Activated CD8-positive, alpha-beta T cell treated with anti-CD3 and anti-CD28 coated beads for 36 hours (primary cell): ENCODE measurements around the gene FAM120A. TPM values are rescaled to one million over a fixed set of nuclear protein-coding genes. Genes with fewer than 3 reads are reported as not detected.
A peak's percentile ranks its signal among the peaks of the same experiment; 100 is the strongest.

Experiments used
- ATAC-seq: fragments of 200-7000 bp; cut with Tn5 transposase; one replicate; pipeline ENCODE4 v1.10.0; 2021; ENCODE audit warnings: mild to moderate bottlenecking, moderate library complexity
- CTCF ChIA-PET: fragments of 350-600 bp; sonication (Branson Sonifier 250); formaldehyde crosslinking; loops from one replicate; lab custom pipeline; 2021; ENCODE audit warnings: antibody characterized with exemption; lab: Charles Lee
- POLR2A ChIA-PET: fragments of 350-600 bp; sonication (Branson Sonifier 250); formaldehyde crosslinking; loops from one replicate; lab custom pipeline; 2021; ENCODE audit warnings: antibody characterized with exemption; lab: Charles Lee
- DNase-seq: peaks from one replicate; pipeline ENCODE4 v3.0.0-alpha.2; 2020
- H3K27ac Mint-ChIP-seq: one replicate; pipeline ENCODE4 v1.8.0; 2021; ENCODE audit warnings: mild to moderate bottlenecking, mixed read lengths
- H3K27me3 Mint-ChIP-seq: one replicate; pipeline ENCODE4 v1.8.0; 2021; ENCODE audit warnings: mixed read lengths
- H3K36me3 Mint-ChIP-seq: one replicate; pipeline ENCODE4 v1.8.0; 2021; ENCODE audit warnings: low read depth, mixed read lengths
- H3K4me1 Mint-ChIP-seq: one replicate; pipeline ENCODE4 v1.8.0; 2021; ENCODE audit warnings: low read depth, mixed read lengths
- H3K4me3 Mint-ChIP-seq: one replicate; pipeline ENCODE4 v1.8.0; 2021; ENCODE audit warnings: mild to moderate bottlenecking, moderate library complexity, mixed read lengths
- H3K9me3 Mint-ChIP-seq: one replicate; pipeline ENCODE4 v1.8.0; 2021; ENCODE audit warnings: mixed read lengths
- CTCF ChIP-seq: fragments of 200-600 bp; IDR thresholded peaks from one replicate; pipeline ENCODE4 v1.8.0; 2022; ENCODE audit warnings: antibody characterized with exemption, mild to moderate bottlenecking
- intact Hi-C: fragments of 100-400 bp; cut with micrococcal nuclease; formaldehyde crosslinking; loops from one replicate; pipeline ENCODE4 v1.10.0; 2022
- total RNA-seq, 2 experiments: library from RNA; stranded (reverse); gene quantifications; one replicate each; pipeline ENCODE4 v1.2.3, GENCODE V29; 2021

The FAM120A gene
- total RNA-seq, 2 experiments from 2014 or later: 121 to 125 TPM

DNA sequence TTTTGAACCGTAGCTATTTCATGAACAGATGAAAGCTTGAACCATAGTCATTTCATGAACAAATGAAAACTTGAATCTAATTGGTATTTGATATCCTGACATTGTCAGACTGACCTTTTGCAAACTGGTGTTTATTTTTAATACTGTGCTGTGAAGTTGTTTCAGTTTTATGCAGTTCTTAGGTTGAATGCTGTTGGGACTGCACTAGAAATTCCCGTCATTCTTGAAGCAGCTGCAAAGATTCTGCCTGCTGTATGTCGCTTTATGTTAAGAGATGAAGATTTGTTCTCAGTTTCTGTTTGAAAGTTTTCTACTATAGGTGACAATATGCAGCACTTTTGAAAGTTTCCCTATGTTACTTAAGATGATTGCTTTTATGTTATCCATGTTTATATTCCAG, 24.4 kb downstream of the FAM120A start:
- intact Hi-C loops: no loop called here
- Mint-ChIP-seq H3K4me3 (no peak overlapping the region), H3K27me3 (no peaks in the 10 kb centered on the region), H3K27ac (peak overlapping the region; percentile 68), H3K9me3 (no peaks in the 10 kb centered on the region), H3K36me3 (peaks cover 51% of the 10 kb centered on the region), H3K4me1 (peaks cover 36% of the 10 kb centered on the region)
- ChIA-PET POLR2A (interaction anchor here (1.2 to 1.5 kb wide), 2 partner anchors 12 to 22 kb away, joined by 4 read pairs; no protein-coding TSS in a partner anchor), CTCF (interaction anchor here (0.6 to 1.5 kb wide), 2 partner anchors 8 to 322 kb away, joined by 3 read pairs; no protein-coding TSS in a partner anchor)
- DNase-seq (no peak), ATAC-seq (no peak)
- no peak for TF ChIP-seq CTCF

DNA sequence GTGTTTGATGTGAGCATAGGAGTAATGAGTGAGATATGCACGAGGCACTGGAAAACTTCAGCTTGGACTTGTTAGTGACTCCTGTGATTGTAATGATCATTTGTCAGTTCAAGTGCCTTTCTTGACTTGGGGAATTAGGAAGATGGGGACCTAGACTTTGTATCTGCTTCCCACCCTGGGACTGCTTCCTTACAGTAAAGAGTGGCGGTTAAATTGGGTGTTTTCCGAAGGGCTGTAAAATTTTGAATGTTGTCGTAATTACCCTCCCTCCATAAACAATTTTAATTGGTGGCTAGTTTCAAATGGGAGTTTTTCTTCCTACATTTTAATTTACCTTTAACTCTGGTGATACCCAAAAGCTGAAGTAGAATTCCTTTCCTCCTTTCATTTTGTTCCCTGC, 25.4 kb downstream of the FAM120A start:
- Mint-ChIP-seq H3K4me1 (peaks cover 38% of the 10 kb centered on the region), H3K27me3 (no peaks in the 10 kb centered on the region), H3K4me3 (no peak overlapping the region), H3K27ac (peak overlapping the region; percentile 31), H3K9me3 (no peaks in the 10 kb centered on the region), H3K36me3 (peaks cover 56% of the 10 kb centered on the region)
- TF ChIP-seq CTCF: no peak
- intact Hi-C loops: no loop called here
- DNase-seq (no peak), ATAC-seq (no peak)
- ChIA-PET CTCF (interaction anchor here (1.1 to 1.6 kb wide), 4 partner anchors 13 to 89 kb away, joined by 3 to 5 read pairs (median 3); no protein-coding TSS in a partner anchor), POLR2A (interaction anchor here (1.0 to 1.5 kb wide), 3 partner anchors 13 to 25 kb away, joined by 4 to 5 read pairs (median 4); partner anchors contain the start of gene FAM120A)

- ATAC-seq (no peak), DNase-seq (no peak)
- TF ChIP-seq CTCF: no peak
- Mint-ChIP-seq H3K27ac (peak overlapping the region; percentile 31), H3K36me3 (peaks cover 53% of the 10 kb centered on the region), H3K4me1 (peaks cover 38% of the 10 kb centered on the region), H3K9me3 (no peaks in the 10 kb centered on the region), H3K27me3 (no peaks in the 10 kb centered on the region), H3K4me3 (no peak overlapping the region)
- ChIA-PET CTCF (interaction anchor here (1.1 to 1.6 kb wide), 4 partner anchors 13 to 89 kb away, joined by 3 to 5 read pairs (median 3); no protein-coding TSS in a partner anchor), POLR2A (interaction anchor here (1.0 to 1.5 kb wide), 2 partner anchors 14 to 26 kb away, joined by 4 to 5 read pairs; partner anchors contain the start of gene FAM120A)
- intact Hi-C loops: no loop called here
These were observed 25.9 kb downstream of the FAM120A start for GRCh38 chr9:93477397-93477796.

DNA sequence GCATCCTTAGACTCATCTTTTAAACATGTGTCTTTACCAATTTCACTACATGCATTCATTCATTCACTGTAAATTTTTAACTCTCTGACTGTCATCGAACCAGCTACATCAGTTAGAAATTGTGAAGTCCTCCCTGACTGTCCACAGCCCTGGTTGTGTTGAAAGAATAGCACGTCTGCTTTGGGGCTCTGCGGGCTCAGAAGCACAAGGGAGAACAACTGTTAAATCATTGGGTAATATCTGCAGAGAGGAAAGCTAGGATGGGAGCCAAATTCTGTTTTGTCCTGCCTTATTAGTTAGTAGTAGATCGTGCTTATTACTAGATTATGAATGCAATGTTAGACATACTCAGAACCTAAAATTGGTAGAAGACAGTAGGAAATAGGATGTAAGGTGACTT, 28.2 kb downstream of the FAM120A start:
- CTCF ChIA-PET: interaction anchor here (1.4 to 1.7 kb wide), 2 partner anchors 10 to 23 kb away, joined by 3 to 5 read pairs; no protein-coding TSS in a partner anchor

More for the DNA sequence above, 28.2 kb downstream of the FAM120A start:
- no peak for ATAC-seq
- intact Hi-C loops: no loop called here
- H3K27me3 Mint-ChIP-seq: no peaks in the 10 kb centered on the region
- peak overlapping the region; percentile 40 for H3K27ac Mint-ChIP-seq
- H3K4me1 Mint-ChIP-seq: peaks cover 37% of the 10 kb centered on the region
- peaks cover 50% of the 10 kb centered on the region for H3K36me3 Mint-ChIP-seq
- TF ChIP-seq CTCF: no peak
- no peaks in the 10 kb centered on the region for H3K9me3 Mint-ChIP-seq
- H3K4me3 Mint-ChIP-seq: no peak overlapping the region
- POLR2A ChIA-PET: interaction anchor here (1.2 kb wide), 1 partner anchor 11 kb away, joined by 3 read pairs; no protein-coding TSS in a partner anchor
- no peak for DNase-seq
